Activated CD4-positive, alpha-beta T cell treated with anti-CD3 and anti-CD28 coated beads for 36 hours (primary cell): ENCODE data around the gene RPTOR. TPM values are rescaled to one million over a fixed set of nuclear protein-coding genes. Genes with fewer than 3 reads are reported as not detected.

Experiments
- ATAC-seq: fragments of 200-7000 bp; cut with Tn5 transposase; one replicate; pipeline ENCODE4 v1.10.0; 2021; ENCODE audit warnings: mild to moderate bottlenecking, moderate library complexity
- CTCF ChIA-PET: fragments of 350-600 bp; sonication (Branson Sonifier 250); formaldehyde crosslinking; loops from one replicate; lab custom pipeline; 2021; ENCODE audit warnings: antibody characterized with exemption; lab: Charles Lee
- POLR2A ChIA-PET: fragments of 350-600 bp; sonication (Branson Sonifier 250); formaldehyde crosslinking; loops from one replicate; lab custom pipeline; 2021; ENCODE audit warnings: antibody characterized with exemption, inconsistent platforms; lab: Charles Lee
- DNase-seq: peaks from one replicate; pipeline ENCODE4 v3.0.0-alpha.2; 2020
- H3K27ac Mint-ChIP-seq: one replicate; pipeline ENCODE4 v1.8.0; 2021; ENCODE audit warnings: mixed read lengths
- H3K27me3 Mint-ChIP-seq: one replicate; pipeline ENCODE4 v1.8.0; 2021; ENCODE audit warnings: mixed read lengths
- H3K36me3 Mint-ChIP-seq: one replicate; pipeline ENCODE4 v1.8.0; 2021; ENCODE audit warnings: low read depth, mixed read lengths
- H3K4me1 Mint-ChIP-seq: one replicate; pipeline ENCODE4 v1.8.0; 2021; ENCODE audit warnings: mixed read lengths
- H3K4me3 Mint-ChIP-seq: one replicate; pipeline ENCODE4 v1.8.0; 2021; ENCODE audit warnings: mild to moderate bottlenecking, moderate library complexity, mixed read lengths
- H3K9me3 Mint-ChIP-seq: one replicate; pipeline ENCODE4 v1.8.0; 2021; ENCODE audit warnings: low read depth, mixed read lengths
- intact Hi-C, 2 experiments: fragments of 100-400 bp; cut with DNase I in 1 of 2; cut with micrococcal nuclease in 1 of 2; formaldehyde crosslinking; loops; one replicate each; pipeline versions ENCODE4 v1.14.2 to v1.15.1; 2022 to 2024; cut with DNase I, micrococcal nuclease
- total RNA-seq, 2 experiments: library from RNA; stranded (reverse); gene quantifications; one replicate each; pipeline ENCODE4 v1.2.3, GENCODE V29; 2021

The RPTOR gene
- total RNA-seq, 2 experiments from 2014 or later, result 48.6 to 58.1 TPM

- intact Hi-C loops, result no loop called here
- Mint-ChIP-seq H3K4me3 (no peak overlapping the region), H3K27me3 (no peaks in the 10 kb centered on the region), H3K9me3 (no peaks in the 10 kb centered on the region), H3K4me1 (no peaks in the 10 kb centered on the region), H3K36me3 (peaks cover 25% of the 10 kb centered on the region), H3K27ac (no peak overlapping the region)
- ChIA-PET POLR2A (no interaction called here), CTCF (no interaction called here)
- ATAC-seq (no peak), DNase-seq (no peak)
Observed at GRCh38 chr17:80948019-80948975, 403.7 kb downstream of the RPTOR start.

- Mint-ChIP-seq H3K36me3 (peaks cover 25% of the 10 kb centered on the region), H3K27ac (no peak overlapping the region), H3K9me3 (no peaks in the 10 kb centered on the region), H3K4me3 (no peak overlapping the region), H3K27me3 (no peaks in the 10 kb centered on the region), H3K4me1 (no peaks in the 10 kb centered on the region)
- ATAC-seq (no peak), DNase-seq (no peak)
- CTCF ChIA-PET, result no interaction called here
- intact Hi-C loops, result no loop called here
- POLR2A ChIA-PET, result no interaction called here
Observed at GRCh38 chr17:80948976-80949450, 404.4 kb downstream of the RPTOR start.

GRCh38 chr17:80949451-80950421, 405.1 kb downstream of the RPTOR start:
- intact Hi-C loops, result no loop called here
- ChIA-PET POLR2A (interaction anchor here (0.8 kb wide), 1 partner anchor 495 kb away, joined by 3 read pairs; no protein-coding TSS in a partner anchor), CTCF (no interaction called here)
- H3K27ac Mint-ChIP-seq, result no peak overlapping the region
- peaks cover 25% of the 10 kb centered on the region for H3K36me3 Mint-ChIP-seq
- no peak for DNase-seq
- no peak overlapping the region for H3K4me3 Mint-ChIP-seq
- ATAC-seq, result no peak
- no peaks in the 10 kb centered on the region for H3K4me1 Mint-ChIP-seq
- H3K9me3 Mint-ChIP-seq, result no peaks in the 10 kb centered on the region
- no peaks in the 10 kb centered on the region for H3K27me3 Mint-ChIP-seq

GRCh38 chr17:80950466-80951120, 406.0 kb downstream of the RPTOR start:
- Mint-ChIP-seq H3K9me3 (no peaks in the 10 kb centered on the region), H3K36me3 (peaks cover 24% of the 10 kb centered on the region), H3K27me3 (no peaks in the 10 kb centered on the region), H3K4me1 (no peaks in the 10 kb centered on the region), H3K4me3 (no peak overlapping the region), H3K27ac (no peak overlapping the region)
- POLR2A ChIA-PET, result interaction anchor here (0.7 to 0.8 kb wide), 2 partner anchors 496 to 570 kb away, joined by 3 to 5 read pairs; no protein-coding TSS in a partner anchor
- intact Hi-C loops, result no loop called here
- CTCF ChIA-PET, result no interaction called here
- ATAC-seq (no peak), DNase-seq (no peak)

- Mint-ChIP-seq H3K36me3 (peaks cover 17% of the 10 kb centered on the region), H3K9me3 (no peaks in the 10 kb centered on the region), H3K27ac (no peak overlapping the region), H3K4me1 (no peaks in the 10 kb centered on the region), H3K4me3 (no peak overlapping the region), H3K27me3 (no peaks in the 10 kb centered on the region)
- ChIA-PET POLR2A (interaction anchor here (0.7 kb wide), 1 partner anchor 571 kb away, joined by 5 read pairs; no protein-coding TSS in a partner anchor), CTCF (no interaction called here)
- intact Hi-C loops, result no loop called here
- ATAC-seq, result no peak
- no peak for DNase-seq
Observed at GRCh38 chr17:80951121-80952090, 406.8 kb downstream of the RPTOR start.

- peaks cover 8% of the 10 kb centered on the region for H3K36me3 Mint-ChIP-seq
- intact Hi-C loops, result no loop called here
- DNase-seq (no peak), ATAC-seq (no peak)
- ChIA-PET CTCF (no interaction called here), POLR2A (no interaction called here)
- H3K27ac Mint-ChIP-seq, result no peak overlapping the region
- no peaks in the 10 kb centered on the region for H3K9me3 Mint-ChIP-seq
- H3K4me3 Mint-ChIP-seq, result no peak overlapping the region
- no peaks in the 10 kb centered on the region for H3K27me3 Mint-ChIP-seq
- no peaks in the 10 kb centered on the region for H3K4me1 Mint-ChIP-seq
Observed at GRCh38 chr17:80952291-80952690, 407.7 kb downstream of the RPTOR start.

GRCh38 chr17:80953471-80954315, 409.1 kb downstream of the RPTOR start:
- POLR2A ChIA-PET, result no interaction called here
- Mint-ChIP-seq H3K4me3 (no peak overlapping the region), H3K9me3 (no peaks in the 10 kb centered on the region), H3K36me3 (peaks cover 8% of the 10 kb centered on the region), H3K27ac (no peak overlapping the region), H3K27me3 (no peaks in the 10 kb centered on the region), H3K4me1 (no peaks in the 10 kb centered on the region)
- CTCF ChIA-PET, result no interaction called here
- DNase-seq (no peak), ATAC-seq (no peak)
- intact Hi-C loops, result no loop called here

- H3K27ac Mint-ChIP-seq, result no peak overlapping the region
- H3K4me3 Mint-ChIP-seq, result no peak overlapping the region
- ChIA-PET POLR2A (interaction anchor here (0.6 kb wide), 1 partner anchor 1551 kb away, joined by 5 read pairs; no protein-coding TSS in a partner anchor), CTCF (no interaction called here)
- no peak for DNase-seq
- no peaks in the 10 kb centered on the region for H3K9me3 Mint-ChIP-seq
- no peaks in the 10 kb centered on the region for H3K4me1 Mint-ChIP-seq
- H3K36me3 Mint-ChIP-seq, result peaks cover 8% of the 10 kb centered on the region
- H3K27me3 Mint-ChIP-seq, result no peaks in the 10 kb centered on the region
- intact Hi-C loops, result no loop called here
- ATAC-seq, result no peak
Observed at GRCh38 chr17:80955078-80955477, 410.4 kb downstream of the RPTOR start.

- no peak for DNase-seq
- intact Hi-C loops, result no loop called here
- H3K27me3 Mint-ChIP-seq, result no peaks in the 10 kb centered on the region
- POLR2A ChIA-PET, result interaction anchor here (0.6 kb wide), 1 partner anchor 11 kb away, joined by 5 read pairs; no protein-coding TSS in a partner anchor
- CTCF ChIA-PET, result no interaction called here
- H3K27ac Mint-ChIP-seq, result no peak overlapping the region
- no peak overlapping the region for H3K4me3 Mint-ChIP-seq
- H3K4me1 Mint-ChIP-seq, result no peaks in the 10 kb centered on the region
- H3K36me3 Mint-ChIP-seq, result peaks cover 5% of the 10 kb centered on the region
- no peak for ATAC-seq
- H3K9me3 Mint-ChIP-seq, result no peaks in the 10 kb centered on the region
Observed at GRCh38 chr17:80955671-80956280, 411.1 kb downstream of the RPTOR start.
